SK-N-SH treated with all-trans-retinoic acid at 6 μM for 48 hours (cell line): ENCODE measurements around the gene SCIN.
A peak's percentile ranks its signal among the peaks of the same experiment; 100 is the strongest.
"Not testable (repeated sequence)": the region's sequence is repeated elsewhere in the genome, so short reads cannot be mapped to it uniquely, and the experiment has no call there.

ENCODE experiments used
- ATAC-seq: fragments of 200-7000 bp; cut with Tn5 transposase; 3 replicates; pipeline ENCODE4 v1.9.1; 2020; ENCODE audit warnings: mild to moderate bottlenecking, moderate library complexity
- BACH2 ChIP-seq: fragments of 250-450 bp; sonication (Bioruptor Pico); IDR thresholded peaks from 2 replicates; pipeline ENCODE4 v1.9.0; 2021; ENCODE audit warnings: mild to moderate bottlenecking, borderline replicate concordance
- CREB5 ChIP-seq: fragments of 250-450 bp; sonication (Bioruptor Pico); IDR thresholded peaks from 2 replicates; pipeline ENCODE4 v1.5.1; 2020; ENCODE audit warnings: low read depth, mild to moderate bottlenecking, moderate library complexity
- CSDC2 ChIP-seq: fragments of 250-450 bp; sonication (Bioruptor Pico); IDR thresholded peaks from 2 replicates; pipeline ENCODE4 v1.5.0; 2020; ENCODE audit warnings: mild to moderate bottlenecking, moderate library complexity
- CSRNP3 ChIP-seq: fragments of 250-450 bp; sonication (Bioruptor Pico); IDR thresholded peaks from 2 replicates; pipeline ENCODE4 v1.5.1; 2021; ENCODE audit warnings: mild to moderate bottlenecking, moderate library complexity
- ESRRG ChIP-seq: fragments of 250-450 bp; sonication (Bioruptor Pico); IDR thresholded peaks from 2 replicates; pipeline ENCODE4 v1.6.1; 2021; ENCODE audit warnings: mild to moderate bottlenecking
- GLIS3 ChIP-seq: fragments of 250-450 bp; sonication (Bioruptor Pico); IDR thresholded peaks from 2 replicates; pipeline ENCODE4 v1.5.0; 2020; ENCODE audit warnings: mild to moderate bottlenecking, moderate library complexity
- ISL1 ChIP-seq: fragments of 250-450 bp; sonication (Bioruptor Pico); IDR thresholded peaks from 2 replicates; pipeline ENCODE4 v2.1.2; 2022; ENCODE audit warnings: mild to moderate bottlenecking, moderate library complexity
- OSR1 ChIP-seq: fragments of 250-450 bp; sonication (Bioruptor Pico); IDR thresholded peaks from 2 replicates; pipeline ENCODE4 v1.8.0; 2022; ENCODE audit warnings: moderate library complexity, mild to moderate bottlenecking, inconsistent platforms
- PATZ1 ChIP-seq: fragments of 250-450 bp; sonication (Bioruptor Pico); IDR thresholded peaks from 2 replicates; pipeline ENCODE4 v1.8.0; 2020; ENCODE audit warnings: mild to moderate bottlenecking, moderate library complexity, borderline replicate concordance
- POU6F1 ChIP-seq: fragments of 250-450 bp; sonication (Bioruptor Pico); IDR thresholded peaks from 2 replicates; pipeline ENCODE4 v1.8.0; 2021; ENCODE audit warnings: low read depth, mild to moderate bottlenecking, moderate library complexity, borderline replicate concordance
- PPARA ChIP-seq: fragments of 250-450 bp; sonication (Bioruptor Pico); IDR thresholded peaks from 2 replicates; pipeline ENCODE4 v1.5.0; 2020; ENCODE audit warnings: mild to moderate bottlenecking, borderline replicate concordance
- RARB ChIP-seq: fragments of 250-450 bp; sonication (Bioruptor Pico); IDR thresholded peaks from 2 replicates; pipeline ENCODE4 v1.8.0; 2021; ENCODE audit warnings: mild to moderate bottlenecking, moderate library complexity
- SNAI2 ChIP-seq: fragments of 250-450 bp; sonication (Bioruptor Pico); IDR thresholded peaks from 2 replicates; pipeline ENCODE4 v1.5.0; 2020; ENCODE audit warnings: mild to moderate bottlenecking, moderate library complexity
- TOX ChIP-seq: fragments of 250-450 bp; sonication (Bioruptor Pico); IDR thresholded peaks from 2 replicates; pipeline ENCODE4 v1.8.0; 2021; ENCODE audit warnings: mild to moderate bottlenecking, moderate library complexity, borderline replicate concordance
- TSHZ2 ChIP-seq: fragments of 250-450 bp; sonication (Bioruptor Pico); IDR thresholded peaks from 2 replicates; pipeline ENCODE4 v1.5.0; 2020; ENCODE audit warnings: mild to moderate bottlenecking, moderate library complexity
- ZC3H10 ChIP-seq: fragments of 250-450 bp; sonication (Bioruptor Pico); IDR thresholded peaks from 2 replicates; pipeline ENCODE4 v1.5.1; 2021; ENCODE audit warnings: mild to moderate bottlenecking, moderate library complexity
- ZFP3 ChIP-seq: fragments of 250-450 bp; sonication (Bioruptor Pico); IDR thresholded peaks from 2 replicates; pipeline ENCODE4 v1.5.0; 2020; ENCODE audit warnings: mild to moderate bottlenecking, moderate library complexity
- ZNF565 ChIP-seq: fragments of 450-650 bp; formaldehyde crosslinking; conservative IDR thresholded peaks from 2 replicates; pipeline ENCODE4 v1.5.0; 2020; ENCODE audit warnings: low read depth, mild to moderate bottlenecking, moderate library complexity
- ZNF70 ChIP-seq: fragments of 450-650 bp; formaldehyde crosslinking; IDR thresholded peaks from 2 replicates; pipeline ENCODE4 v1.5.0; 2020; ENCODE audit warnings: mild to moderate bottlenecking, moderate library complexity

Gene SCIN

GRCh38 chr7:12643001-12643643 is 72.6 kb downstream of the SCIN start:
- no peak for TF ChIP-seq TSHZ2 (CRISPR knock-in tag)
- no peak for TF ChIP-seq PATZ1 (CRISPR knock-in tag)
- TF ChIP-seq RARB (CRISPR knock-in tag): no peak
- no peak for TF ChIP-seq ESRRG
- TF ChIP-seq TOX (CRISPR knock-in tag): no peak
- TF ChIP-seq ZNF565 (CRISPR knock-in tag): no peak
- TF ChIP-seq SNAI2 (CRISPR knock-in tag): no peak
- no peak for TF ChIP-seq ZNF70 (CRISPR knock-in tag)

GRCh38 chr7:12643644-12644043 is 73.1 kb downstream of the SCIN start:
- ATAC-seq: peak; percentile 39; the same call in 2 of the 3 replicates
- TF ChIP-seq SNAI2 (CRISPR knock-in tag): no peak
- no peak for TF ChIP-seq ISL1 (CRISPR knock-in tag)
- no peak for TF ChIP-seq GLIS3 (CRISPR knock-in tag)

More at GRCh38 chr7:12643001-12643643, 72.6 kb downstream of the SCIN start:
- ATAC-seq: peak; percentile 64

GRCh38 chr7:12645212-12645611 is 74.7 kb downstream of the SCIN start:
- not testable (repeated sequence) for ATAC-seq

GRCh38 chr7:12646139-12646538 is 75.6 kb downstream of the SCIN start:
- peak; percentile 50 for ATAC-seq
- TF ChIP-seq PPARA (CRISPR knock-in tag) (no peak), TSHZ2 (CRISPR knock-in tag) (no peak), ZFP3 (no peak), SNAI2 (CRISPR knock-in tag) (no peak), CSRNP3 (CRISPR knock-in tag) (no peak), CREB5 (CRISPR knock-in tag) (no peak), RARB (CRISPR knock-in tag) (no peak), BACH2 (CRISPR knock-in tag) (no peak), OSR1 (CRISPR knock-in tag) (no peak), POU6F1 (CRISPR knock-in tag) (no peak), GLIS3 (CRISPR knock-in tag) (no peak), ZC3H10 (no peak), CSDC2 (CRISPR knock-in tag) (no peak), ESRRG (no peak), TOX (CRISPR knock-in tag) (no peak)
- TF ChIP-seq, all 23 proteins: peak for 0
